Suprapubic skin (tissue), 4 donors: ENCODE results near the gene GLTPD2. TPM values are rescaled to one million over a fixed set of nuclear protein-coding genes. Genes with fewer than 3 reads are reported as not detected.

Experiments used
- DNase-seq, 2 donors: peaks; one replicate each; pipeline ENCODE4 v3.0.0-alpha.2; 2019; ENCODE audit warnings: low spot score in 2 of 2
- H3K27ac ChIP-seq: fragments of 200-600 bp; sonication (generic); one replicate; pipeline ENCODE4 v1.5.1; 2019
- H3K27me3 ChIP-seq: fragments of 200-600 bp; sonication (generic); one replicate; pipeline ENCODE4 v1.5.1; 2019
- H3K36me3 ChIP-seq: fragments of 200-600 bp; sonication (generic); one replicate; pipeline ENCODE4 v1.5.1; 2019
- H3K4me1 ChIP-seq: fragments of 200-600 bp; sonication (generic); one replicate; pipeline ENCODE4 v1.5.1; 2019
- H3K4me3 ChIP-seq: fragments of 200-600 bp; sonication (generic); one replicate; pipeline ENCODE4 v1.5.1; 2019; ENCODE audit warnings: mild to moderate bottlenecking
- H3K9me3 ChIP-seq: fragments of 200-600 bp; sonication (generic); one replicate; pipeline ENCODE4 v1.5.1; 2019
- EP300 ChIP-seq: sonication (generic); formaldehyde crosslinking; IDR thresholded peaks from one replicate; pipeline ENCODE4 v1.6.1; 2017; ENCODE audit warnings: antibody characterized with exemption
- POLR2A ChIP-seq, 2 donors: fragments of 450-650 bp; IDR thresholded peaks; one replicate each; pipeline ENCODE4 v1.6.1; 2017; ENCODE audit warnings: antibody characterized with exemption in 2 of 2, mild to moderate bottlenecking in 2 of 2, moderate library complexity in 2 of 2
- POLR2AphosphoS5 ChIP-seq, 3 donors: sonication (generic); formaldehyde crosslinking; IDR thresholded peaks; one replicate each; pipeline ENCODE4 v1.6.1; 2017; ENCODE audit warnings: antibody characterized with exemption in 3 of 3
- WGBS: methylation state at CpG from one replicate; pipeline ENCODE4 v1.1.5; 2018; 5-methylcytosine and 5-hydroxymethylcytosine counted together
- total RNA-seq, 4 donors: library from RNA; depleted of rRNA; stranded (reverse); fragments of >200 nt; gene quantifications; one replicate each; pipeline ENCODE4 v1.1.0, GENCODE V29; 2016
- TF ChIP-seq, protein P1 (sequence below), 2 donors: fragments of 200-600 bp in 1 of 2; fragments of 450-650 bp in 1 of 2; sonication (generic) in 1 of 2; IDR thresholded peaks; one replicate each; pipeline ENCODE4 v1.5.1; 2016 to 2019; ENCODE audit warnings: antibody characterized with exemption in 2 of 2, mild to moderate bottlenecking in 1 of 2, moderate library complexity in 1 of 2

GLTPD2 gene
- total RNA-seq, 4 donors from 2014 or later = 0.80 TPM; not detected in 3

DNA sequence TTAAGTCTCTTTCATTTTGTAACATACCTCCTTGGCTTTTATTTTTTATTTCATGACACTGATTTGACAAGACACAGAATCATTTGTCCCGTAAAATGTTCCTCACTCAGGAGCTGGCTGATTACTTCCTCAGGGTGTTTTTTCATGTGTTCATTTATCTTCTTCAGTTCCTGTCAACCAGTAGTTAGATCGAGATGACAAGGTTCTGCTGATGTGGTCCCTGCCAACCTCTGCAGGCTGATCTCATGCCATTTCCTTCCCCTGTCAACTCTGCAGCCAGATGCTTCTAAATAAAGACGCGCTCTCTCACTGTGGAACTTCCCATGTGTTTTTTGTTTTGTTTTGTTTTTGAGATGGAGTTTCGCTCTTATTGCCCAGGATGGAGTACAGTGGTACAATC, 40.9 kb upstream of the GLTPD2 start:
- no peak for DNase-seq
- peaks cover 34% of the 10 kb centered on the region for H3K27me3 ChIP-seq

DNA sequence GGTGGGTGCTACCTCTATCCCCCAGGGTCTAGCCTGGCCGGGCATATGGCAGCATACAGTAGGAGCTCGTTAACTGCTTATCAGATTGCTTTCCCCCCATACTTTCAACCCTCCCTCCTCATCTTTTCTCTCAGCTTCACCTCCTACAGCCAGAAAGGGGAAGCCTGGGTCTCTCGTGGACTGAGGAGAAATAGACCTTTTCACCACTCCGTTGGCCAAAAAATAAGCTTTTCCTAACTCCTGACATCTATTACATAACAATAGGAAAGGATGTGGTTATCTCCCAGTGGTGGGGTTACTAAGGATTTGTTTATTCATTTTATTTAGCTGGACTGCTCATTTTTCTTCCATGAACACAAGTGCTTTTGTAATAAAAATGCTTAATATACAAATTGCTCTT, 40.1 kb upstream of the GLTPD2 start:
- no peak for TF ChIP-seq POLR2A (IDR thresholded peaks at IDR 0.05)
- TF ChIP-seq EP300 = no peak
- TF ChIP-seq POLR2AphosphoS5 (IDR thresholded peaks at IDR 0.05) = no peak
- TF ChIP-seq, protein P1, sequence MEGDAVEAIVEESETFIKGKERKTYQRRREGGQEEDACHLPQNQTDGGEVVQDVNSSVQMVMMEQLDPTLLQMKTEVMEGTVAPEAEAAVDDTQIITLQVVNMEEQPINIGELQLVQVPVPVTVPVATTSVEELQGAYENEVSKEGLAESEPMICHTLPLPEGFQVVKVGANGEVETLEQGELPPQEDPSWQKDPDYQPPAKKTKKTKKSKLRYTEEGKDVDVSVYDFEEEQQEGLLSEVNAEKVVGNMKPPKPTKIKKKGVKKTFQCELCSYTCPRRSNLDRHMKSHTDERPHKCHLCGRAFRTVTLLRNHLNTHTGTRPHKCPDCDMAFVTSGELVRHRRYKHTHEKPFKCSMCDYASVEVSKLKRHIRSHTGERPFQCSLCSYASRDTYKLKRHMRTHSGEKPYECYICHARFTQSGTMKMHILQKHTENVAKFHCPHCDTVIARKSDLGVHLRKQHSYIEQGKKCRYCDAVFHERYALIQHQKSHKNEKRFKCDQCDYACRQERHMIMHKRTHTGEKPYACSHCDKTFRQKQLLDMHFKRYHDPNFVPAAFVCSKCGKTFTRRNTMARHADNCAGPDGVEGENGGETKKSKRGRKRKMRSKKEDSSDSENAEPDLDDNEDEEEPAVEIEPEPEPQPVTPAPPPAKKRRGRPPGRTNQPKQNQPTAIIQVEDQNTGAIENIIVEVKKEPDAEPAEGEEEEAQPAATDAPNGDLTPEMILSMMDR (IDR thresholded peaks at IDR 0.05) = no peak
- H3K4me3 ChIP-seq = no peak overlapping the region
- H3K9me3 ChIP-seq = no peaks in the 10 kb centered on the region
- no peak for DNase-seq
- H3K27ac ChIP-seq = no peak overlapping the region
- peaks cover 13% of the 10 kb centered on the region for H3K4me1 ChIP-seq
- no peaks in the 10 kb centered on the region for H3K36me3 ChIP-seq
- 56% methylated on average over 4 of the region's 4 CpGs for WGBS
- H3K27me3 ChIP-seq = peaks cover 36% of the 10 kb centered on the region

More for the DNA sequence above, 40.9 kb upstream of the GLTPD2 start:
- H3K36me3 ChIP-seq = no peaks in the 10 kb centered on the region
- H3K27ac ChIP-seq = no peak overlapping the region
- TF ChIP-seq POLR2AphosphoS5 (IDR thresholded peaks at IDR 0.05) (no peak), EP300 (no peak), POLR2A (IDR thresholded peaks at IDR 0.05) (no peak)
- TF ChIP-seq, protein P1 (IDR thresholded peaks at IDR 0.05) = no peak
- H3K4me3 ChIP-seq = no peak overlapping the region
- WGBS = 23% methylated on average over 5 of the region's 5 CpGs
- H3K4me1 ChIP-seq = peaks cover 13% of the 10 kb centered on the region
- H3K9me3 ChIP-seq = no peaks in the 10 kb centered on the region

DNA sequence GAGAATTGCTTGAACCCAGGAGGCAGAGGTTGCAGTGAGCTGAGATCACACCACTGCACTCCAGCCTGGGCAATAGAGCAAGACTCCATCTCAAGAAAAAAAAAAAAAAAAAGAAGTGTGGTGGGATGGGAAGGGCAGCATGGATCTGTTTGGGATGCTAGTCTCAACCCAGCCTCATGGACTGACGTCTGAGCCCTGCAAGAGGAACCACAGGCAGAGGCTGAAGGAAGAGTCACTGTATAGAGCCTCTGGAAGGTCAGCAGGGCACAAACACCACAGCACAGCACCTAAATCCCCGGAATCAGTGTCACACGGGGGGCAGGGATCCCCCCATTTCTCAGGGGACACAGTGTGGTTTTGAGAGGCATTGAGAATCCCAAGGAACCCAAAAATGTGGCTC, 38.2 kb upstream of the GLTPD2 start:
- DNase-seq = no peak
- peaks cover 27% of the 10 kb centered on the region for H3K27me3 ChIP-seq
- no peak for TF ChIP-seq POLR2A (IDR thresholded peaks at IDR 0.05)
- TF ChIP-seq, protein P1 (IDR thresholded peaks at IDR 0.05) = no peak
- no peak for TF ChIP-seq POLR2AphosphoS5 (IDR thresholded peaks at IDR 0.05)
- no peak for TF ChIP-seq EP300
- no peak overlapping the region for H3K27ac ChIP-seq
- H3K36me3 ChIP-seq = no peaks in the 10 kb centered on the region
- H3K4me3 ChIP-seq = no peak overlapping the region
- H3K9me3 ChIP-seq = no peaks in the 10 kb centered on the region
- peaks cover 4% of the 10 kb centered on the region for H3K4me1 ChIP-seq
- 50% methylated on average over 3 of the region's 3 CpGs for WGBS

DNA sequence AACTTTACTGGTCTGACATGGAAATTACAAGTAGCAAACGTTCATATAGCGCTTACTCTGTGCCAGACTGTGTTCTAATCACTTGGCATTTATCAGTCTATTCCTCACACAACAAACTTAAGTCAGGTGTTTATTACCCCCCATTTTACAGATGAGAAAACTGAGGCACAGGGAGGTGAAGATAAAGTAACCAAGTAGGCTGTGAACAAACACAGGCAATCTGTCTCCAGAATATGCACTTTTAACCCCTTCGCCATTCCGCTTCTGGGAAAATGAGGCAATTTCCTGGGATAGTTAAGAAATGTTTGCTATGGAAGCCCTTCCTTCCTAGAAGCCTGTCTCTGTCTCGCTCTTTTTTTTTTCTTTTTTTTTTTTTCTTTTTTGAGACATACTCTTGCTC, 36.8 kb upstream of the GLTPD2 start:
- no peaks in the 10 kb centered on the region for H3K9me3 ChIP-seq
- no peak for TF ChIP-seq POLR2A (IDR thresholded peaks at IDR 0.05)
- no peak for TF ChIP-seq POLR2AphosphoS5 (IDR thresholded peaks at IDR 0.05)
- TF ChIP-seq, protein P1 (IDR thresholded peaks at IDR 0.05) = no peak
- no peak for TF ChIP-seq EP300
- no peaks in the 10 kb centered on the region for H3K36me3 ChIP-seq
- H3K27ac ChIP-seq = no peak overlapping the region
- H3K4me3 ChIP-seq = no peak overlapping the region
- H3K4me1 ChIP-seq = peaks cover 4% of the 10 kb centered on the region
- 67% methylated on average over 5 of the region's 5 CpGs for WGBS
- no peak for DNase-seq
- H3K27me3 ChIP-seq = peaks cover 25% of the 10 kb centered on the region

DNA sequence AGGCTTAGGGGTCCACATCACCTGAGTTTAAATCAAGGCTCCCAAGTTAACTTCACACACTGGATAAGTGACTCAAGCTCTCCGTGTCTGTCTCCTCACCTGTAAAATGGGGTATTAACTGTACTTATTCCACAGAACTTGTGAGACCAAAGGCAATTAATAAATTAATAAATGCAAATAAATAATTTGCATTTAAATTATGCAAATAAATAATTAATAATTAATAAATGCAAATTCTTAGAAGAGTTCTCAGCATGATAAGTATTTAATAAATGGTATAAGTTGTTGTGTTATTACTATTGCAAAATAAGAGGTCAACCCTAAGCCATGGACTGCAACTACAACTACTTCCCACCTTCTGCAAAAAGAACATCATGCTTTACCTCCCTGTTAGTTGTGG, 35.4 kb upstream of the GLTPD2 start:
- no peaks in the 10 kb centered on the region for H3K36me3 ChIP-seq
- no peak overlapping the region for H3K4me3 ChIP-seq
- WGBS = 95% methylated on average over 1 of the region's 1 CpG
- no peaks in the 10 kb centered on the region for H3K9me3 ChIP-seq
- no peak overlapping the region for H3K27ac ChIP-seq
- no peak for DNase-seq
- H3K4me1 ChIP-seq = no peaks in the 10 kb centered on the region
- no peak for TF ChIP-seq POLR2AphosphoS5 (IDR thresholded peaks at IDR 0.05)
- peaks cover 25% of the 10 kb centered on the region for H3K27me3 ChIP-seq

DNA sequence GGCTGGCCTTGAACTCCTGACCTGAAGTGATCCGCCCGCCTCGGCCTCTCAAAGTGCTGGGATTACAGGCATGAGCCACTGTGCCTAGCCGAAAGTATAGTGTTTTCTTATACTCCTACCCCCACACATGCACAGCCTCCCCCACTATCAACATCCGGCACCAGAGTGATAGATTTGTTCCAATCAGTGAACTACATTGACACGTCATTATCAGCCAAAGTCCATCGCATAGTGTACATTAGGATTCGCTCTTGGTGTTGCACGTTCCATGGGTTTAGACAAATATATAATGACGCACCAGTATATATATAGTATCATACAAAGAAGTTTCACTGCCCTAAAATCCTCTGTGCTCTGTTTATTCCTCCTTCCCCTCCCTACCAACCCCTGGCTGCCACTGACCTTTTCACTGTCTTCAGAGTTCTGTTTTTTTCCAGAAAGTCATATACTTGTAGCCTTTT, 29.0 kb upstream of the GLTPD2 start:
- Histone ChIP-seq H3K27me3 (no peaks in the 10 kb centered on the region), H3K9me3 (no peaks in the 10 kb centered on the region), H3K4me3 (no peak overlapping the region), H3K36me3 (no peaks in the 10 kb centered on the region), H3K27ac (no peak overlapping the region), H3K4me1 (no peaks in the 10 kb centered on the region)
- DNase-seq = no peak
- WGBS = 89% methylated on average over 10 of the region's 10 CpGs
- TF ChIP-seq POLR2A (IDR thresholded peaks at IDR 0.05) = no peak
- TF ChIP-seq EP300 = no peak
- TF ChIP-seq, protein P1 (IDR thresholded peaks at IDR 0.05) = no peak
- no peak for TF ChIP-seq POLR2AphosphoS5 (IDR thresholded peaks at IDR 0.05)
